Peyer's patch (tissue), 4 donors: ENCODE measurements around the gene MTERF1. TPM values are rescaled to one million over a fixed set of nuclear protein-coding genes. Genes with fewer than 3 reads are reported as not detected.

Experiments used
- DNase-seq, 3 donors: peaks; one replicate each; pipeline ENCODE4 v3.0.0-alpha.2; 2017 to 2019
- H3K27ac ChIP-seq, 4 donors: fragments of 200-600 bp; sonication (generic); one replicate each; pipeline ENCODE4 v1.5.1; 2016 to 2019
- H3K27me3 ChIP-seq, 2 donors: fragments of 200-600 bp; sonication (generic); one replicate each; pipeline ENCODE4 v1.5.1; 2019
- H3K36me3 ChIP-seq, 3 donors: fragments of 200-600 bp; sonication (generic); one replicate each; pipeline ENCODE4 v1.5.1; 2016 to 2019
- H3K4me1 ChIP-seq, 4 donors: fragments of 200-600 bp; sonication (generic); one replicate each; pipeline ENCODE4 v1.5.1; 2016 to 2019
- H3K4me3 ChIP-seq, 4 donors: fragments of 200-600 bp; sonication (generic); 1 replicate in 3 of 4; 2 replicates in 1 of 4; pipeline ENCODE4 v1.5.1; 2016 to 2019; ENCODE audit warnings: mild to moderate bottlenecking in 1 of 4
- H3K9me3 ChIP-seq, 4 donors: fragments of 200-600 bp; sonication (generic); one replicate each; pipeline ENCODE4 v1.5.1; 2016 to 2019; ENCODE audit warnings: mild to moderate bottlenecking in 1 of 4
- POLR2A ChIP-seq, 2 donors: fragments of 450-650 bp; IDR thresholded peaks; one replicate each; pipeline ENCODE4 v1.5.1; 2017; ENCODE audit warnings: antibody characterized with exemption in 2 of 2, mild to moderate bottlenecking in 2 of 2, moderate library complexity in 2 of 2
- total RNA-seq, 4 donors: library from RNA; depleted of rRNA; stranded (reverse); fragments of >200 nt; gene quantifications; one replicate each; pipeline ENCODE4 v1.1.0, GENCODE V29; 2016
- TF ChIP-seq, protein P1 (sequence below), 6 experiments: fragments of 450-650 bp in 4 of 6; fragments of 200-600 bp in 2 of 6; sonication (generic) in 1 of 6; IDR thresholded peaks; one replicate each; pipeline ENCODE4 v1.5.1; 2017 to 2019; ENCODE audit warnings: antibody characterized with exemption in 6 of 6, mild to moderate bottlenecking in 3 of 6, moderate library complexity in 1 of 6

Gene MTERF1
- total RNA-seq, 4 donors from 2014 or later: 6.8 to 17.3 (median 11.8) TPM

DNA sequence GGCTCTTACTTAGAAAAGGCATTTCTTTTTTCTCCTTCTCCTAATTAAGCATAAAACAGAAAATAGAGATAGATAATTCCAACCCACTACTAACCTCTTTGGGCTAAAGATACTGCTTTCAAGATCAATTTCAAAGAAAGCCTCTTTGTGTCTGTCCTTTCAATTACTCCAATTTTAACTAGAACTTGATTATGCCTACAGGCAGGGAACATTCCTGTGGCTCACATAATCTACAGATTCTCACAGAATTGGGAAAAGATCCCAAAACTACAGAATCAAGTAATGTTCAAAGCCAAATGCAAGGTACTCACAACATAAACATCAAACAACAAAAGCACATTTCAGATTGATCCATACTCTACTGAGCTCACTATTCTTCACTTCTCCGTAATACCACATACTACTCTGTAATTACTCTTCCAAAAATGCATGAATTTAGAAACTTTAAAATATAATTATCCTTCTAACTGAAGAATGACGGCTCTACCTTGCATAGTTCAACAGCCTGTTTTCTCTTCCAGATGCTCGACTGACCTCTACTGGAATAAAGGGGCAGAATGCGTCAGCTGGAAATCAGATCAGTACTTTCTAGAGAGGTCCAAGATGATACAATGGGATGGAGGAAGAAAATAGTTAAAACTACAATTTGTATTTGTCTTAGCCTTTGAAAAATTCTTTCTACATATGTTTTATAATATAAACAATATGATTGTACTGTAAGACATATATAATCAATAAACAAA lies 3.9 kb downstream of the MTERF1 start:
- peaks cover 0 to 7% (median 3%) of the 10 kb centered on the region in 4 donors for H3K4me1 ChIP-seq
- H3K27ac ChIP-seq: no peak overlapping the region
- no peak overlapping the region for H3K4me3 ChIP-seq
- TF ChIP-seq, protein P1, sequence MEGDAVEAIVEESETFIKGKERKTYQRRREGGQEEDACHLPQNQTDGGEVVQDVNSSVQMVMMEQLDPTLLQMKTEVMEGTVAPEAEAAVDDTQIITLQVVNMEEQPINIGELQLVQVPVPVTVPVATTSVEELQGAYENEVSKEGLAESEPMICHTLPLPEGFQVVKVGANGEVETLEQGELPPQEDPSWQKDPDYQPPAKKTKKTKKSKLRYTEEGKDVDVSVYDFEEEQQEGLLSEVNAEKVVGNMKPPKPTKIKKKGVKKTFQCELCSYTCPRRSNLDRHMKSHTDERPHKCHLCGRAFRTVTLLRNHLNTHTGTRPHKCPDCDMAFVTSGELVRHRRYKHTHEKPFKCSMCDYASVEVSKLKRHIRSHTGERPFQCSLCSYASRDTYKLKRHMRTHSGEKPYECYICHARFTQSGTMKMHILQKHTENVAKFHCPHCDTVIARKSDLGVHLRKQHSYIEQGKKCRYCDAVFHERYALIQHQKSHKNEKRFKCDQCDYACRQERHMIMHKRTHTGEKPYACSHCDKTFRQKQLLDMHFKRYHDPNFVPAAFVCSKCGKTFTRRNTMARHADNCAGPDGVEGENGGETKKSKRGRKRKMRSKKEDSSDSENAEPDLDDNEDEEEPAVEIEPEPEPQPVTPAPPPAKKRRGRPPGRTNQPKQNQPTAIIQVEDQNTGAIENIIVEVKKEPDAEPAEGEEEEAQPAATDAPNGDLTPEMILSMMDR (IDR thresholded peaks at IDR 0.05): no peak
- TF ChIP-seq POLR2A (IDR thresholded peaks at IDR 0.05): no peak
- H3K9me3 ChIP-seq: no peaks in the 10 kb centered on the region
- no peaks in the 10 kb centered on the region for H3K27me3 ChIP-seq
- DNase-seq: no peak
- peaks cover 0 to 4% (median 0%) of the 10 kb centered on the region in 3 donors for H3K36me3 ChIP-seq

DNA sequence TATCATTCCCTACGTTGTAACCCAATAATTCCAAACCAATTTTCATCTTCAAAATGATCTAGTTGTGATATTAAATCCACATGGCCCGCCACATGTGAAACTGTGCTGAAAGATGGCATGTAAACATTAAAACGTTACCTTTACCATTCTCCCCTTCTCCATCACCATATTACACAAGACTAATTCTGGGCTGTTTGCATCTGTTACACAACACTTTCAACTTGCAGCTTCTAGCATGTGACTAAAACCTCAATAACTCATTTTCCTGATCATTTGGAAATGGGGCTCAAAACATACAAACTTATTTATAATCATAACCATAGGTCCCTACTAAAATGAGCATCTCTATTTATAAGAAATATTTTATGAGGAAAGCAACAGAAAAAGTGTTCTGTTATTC lies 4.7 kb downstream of the MTERF1 start:
- TF ChIP-seq, protein P1 (IDR thresholded peaks at IDR 0.05): no peak
- no peak for TF ChIP-seq POLR2A (IDR thresholded peaks at IDR 0.05)
- Histone ChIP-seq H3K36me3 (peaks cover 0 to 4% (median 0%) of the 10 kb centered on the region in 3 donors), H3K27ac (no peak overlapping the region), H3K9me3 (no peaks in the 10 kb centered on the region), H3K4me3 (no peak overlapping the region), H3K27me3 (no peaks in the 10 kb centered on the region), H3K4me1 (peaks cover 0 to 7% (median 3%) of the 10 kb centered on the region in 4 donors)
- DNase-seq: no peak

DNA sequence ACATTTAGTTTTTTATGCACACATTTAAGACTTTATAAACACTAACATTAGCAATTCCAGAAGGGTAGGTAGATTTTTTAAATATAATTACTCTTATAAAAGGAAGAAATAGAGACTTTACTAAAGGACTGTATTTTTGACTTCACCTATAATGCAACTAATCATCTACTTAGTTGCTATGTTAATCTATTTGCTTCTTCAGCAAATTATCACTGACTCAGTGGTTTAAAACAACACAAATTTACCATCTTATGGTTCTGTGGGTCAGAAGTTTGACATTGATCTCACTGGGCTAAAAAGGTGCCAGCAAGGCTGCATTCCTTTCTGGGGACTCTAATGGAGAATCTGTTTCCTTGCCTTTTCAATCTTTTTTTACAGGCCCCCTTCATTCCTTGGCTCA lies 7.6 kb downstream of the MTERF1 start:
- TF ChIP-seq POLR2A (IDR thresholded peaks at IDR 0.05): no peak
- TF ChIP-seq, protein P1 (IDR thresholded peaks at IDR 0.05): no peak
- no peaks in the 10 kb centered on the region for H3K4me1 ChIP-seq

DNA sequence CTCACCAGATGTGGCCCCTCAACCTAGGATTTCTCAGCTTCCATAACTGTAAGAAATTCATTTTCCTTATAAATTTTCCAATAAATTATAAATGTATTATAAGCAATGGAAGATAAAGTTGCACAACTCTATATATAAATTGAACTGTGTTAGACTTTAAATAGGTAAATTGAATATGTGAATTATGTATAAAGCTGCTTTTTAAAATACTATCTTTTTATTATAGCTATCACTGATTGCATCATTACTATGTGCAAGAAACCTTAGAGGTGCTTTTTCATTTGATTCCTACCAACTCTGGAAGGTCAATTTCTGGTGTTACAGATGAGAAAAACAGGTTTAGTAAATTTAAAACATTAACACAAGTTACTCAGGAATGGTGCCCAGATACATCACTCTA lies 8.4 kb downstream of the MTERF1 start:
- peaks cover 0 to 4% (median 0%) of the 10 kb centered on the region in 3 donors for H3K36me3 ChIP-seq
- no peak for DNase-seq
- no peaks in the 10 kb centered on the region for H3K9me3 ChIP-seq
- no peaks in the 10 kb centered on the region for H3K27me3 ChIP-seq
- no peak for TF ChIP-seq POLR2A (IDR thresholded peaks at IDR 0.05)
- TF ChIP-seq, protein P1 (IDR thresholded peaks at IDR 0.05): no peak
- H3K4me3 ChIP-seq: no peak overlapping the region
- H3K27ac ChIP-seq: no peak overlapping the region
- no peaks in the 10 kb centered on the region for H3K4me1 ChIP-seq

More for the DNA sequence above, 7.6 kb downstream of the MTERF1 start:
- Histone ChIP-seq H3K27me3 (no peaks in the 10 kb centered on the region), H3K36me3 (peaks cover 0 to 4% (median 0%) of the 10 kb centered on the region in 3 donors), H3K27ac (no peak overlapping the region), H3K4me3 (no peak overlapping the region), H3K9me3 (no peaks in the 10 kb centered on the region)
- DNase-seq: no peak

DNA sequence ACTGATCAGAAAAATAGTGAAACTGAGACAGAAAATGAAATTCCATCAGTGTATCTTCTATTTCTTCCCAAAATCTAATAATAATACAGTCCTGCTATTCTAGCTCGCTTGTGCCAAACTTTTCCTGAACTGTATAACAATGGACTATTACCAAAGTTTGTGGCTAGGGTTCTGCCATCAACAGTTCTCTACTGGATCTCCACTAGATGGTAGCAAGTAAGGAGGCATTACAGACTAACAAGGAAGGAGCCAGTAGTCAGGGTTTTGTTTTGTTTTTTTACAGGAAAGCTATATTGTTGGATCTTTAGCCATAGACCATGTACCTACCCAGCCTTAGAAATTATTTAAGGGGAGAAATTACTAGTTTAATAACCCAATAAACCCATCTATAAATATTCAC lies 10.8 kb downstream of the MTERF1 start:
- no peaks in the 10 kb centered on the region for H3K27me3 ChIP-seq
- TF ChIP-seq, protein P1 (IDR thresholded peaks at IDR 0.05): no peak
- no peak for TF ChIP-seq POLR2A (IDR thresholded peaks at IDR 0.05)
- H3K4me1 ChIP-seq: no peaks in the 10 kb centered on the region
- H3K4me3 ChIP-seq: no peak overlapping the region
- peaks cover 0 to 4% (median 0%) of the 10 kb centered on the region in 3 donors for H3K36me3 ChIP-seq
- H3K9me3 ChIP-seq: no peaks in the 10 kb centered on the region
- DNase-seq: no peak
- H3K27ac ChIP-seq: no peak overlapping the region
